Activated CD4-positive, alpha-beta T cell treated with anti-CD3 and anti-CD28 coated beads, Interleukin-2, amount 50 U/mL, for 4 hours (primary cell): Measurements from ENCODE around the gene ACTL9.

ENCODE experiments used
- DNase-seq, 2 experiments: peaks; one replicate each; pipeline ENCODE4 v3.0.0-alpha.2; 2020

Gene ACTL9

GRCh38 chr19:8684001-8684902 is 14.3 kb downstream of the ACTL9 start:
- no peak for DNase-seq

- DNase-seq: no peak
Measured at GRCh38 chr19:8682931-8683330, 15.7 kb downstream of the ACTL9 start.

DNA sequence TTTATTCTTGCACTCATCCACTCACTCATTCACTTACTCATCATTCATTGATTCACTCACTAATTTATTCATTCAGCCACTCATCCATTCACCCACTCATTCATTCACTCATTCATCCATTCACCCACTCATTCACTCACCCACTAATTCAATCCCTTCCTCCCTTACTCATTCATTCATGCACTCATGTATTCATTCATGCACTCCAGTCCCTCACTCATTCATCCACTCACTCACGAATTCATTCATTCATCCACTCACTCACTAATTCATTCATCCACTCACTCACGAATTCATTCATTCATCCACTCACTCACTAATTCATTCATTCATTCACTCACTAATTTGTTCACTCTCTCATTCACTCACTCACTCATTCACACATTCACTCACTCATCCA is 16.1 kb downstream of the ACTL9 start:
- no peak for DNase-seq

GRCh38 chr19:8681345-8682029 is 17.1 kb downstream of the ACTL9 start:
- DNase-seq: no peak

GRCh38 chr19:8680676-8681344 is 17.8 kb downstream of the ACTL9 start:
- no peak for DNase-seq

DNA sequence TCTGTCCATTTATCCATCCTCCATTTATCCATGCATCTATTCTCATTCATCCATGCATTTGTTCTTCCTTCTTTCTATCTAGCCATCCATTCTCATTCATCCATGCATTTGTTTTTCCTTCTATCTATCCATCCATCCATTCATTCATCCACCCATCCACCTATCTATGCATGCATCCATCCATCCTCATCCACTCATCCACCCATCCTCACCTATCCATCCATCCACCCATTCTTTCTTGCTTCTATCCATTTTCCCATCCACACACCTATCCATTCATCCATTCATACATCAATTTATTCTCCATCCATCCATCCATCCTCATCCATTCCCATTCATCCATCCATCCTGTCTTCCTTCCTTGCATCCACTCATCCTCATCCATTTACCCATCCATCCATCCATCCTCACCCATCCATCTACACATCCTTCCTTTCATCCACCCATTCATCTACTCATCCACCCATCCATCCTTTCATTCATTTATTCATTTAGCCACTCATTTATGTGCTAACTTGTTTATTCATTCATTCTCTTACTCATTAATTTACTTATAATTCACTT is 20.3 kb downstream of the ACTL9 start:
- no peak for DNase-seq

DNA sequence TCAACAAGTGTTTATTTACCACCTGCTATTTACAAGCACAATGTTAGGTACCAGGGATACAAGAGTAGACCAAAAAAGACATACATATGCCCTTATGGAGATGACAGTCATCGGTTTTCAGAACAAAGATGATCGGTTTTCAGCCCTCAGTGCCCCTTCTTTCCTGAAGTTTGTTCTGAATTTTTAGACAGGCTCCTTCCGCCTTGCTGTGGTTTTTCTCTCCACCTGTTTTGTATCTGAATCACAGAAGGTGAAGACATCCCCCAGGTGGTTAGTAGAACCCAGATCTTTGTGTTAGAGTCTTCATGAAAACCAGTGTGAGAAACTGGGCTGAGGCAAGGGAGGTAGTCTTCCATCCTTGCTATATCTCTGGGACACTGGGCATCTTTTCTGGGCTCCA is 23.5 kb downstream of the ACTL9 start:
- no peak for DNase-seq

DNA sequence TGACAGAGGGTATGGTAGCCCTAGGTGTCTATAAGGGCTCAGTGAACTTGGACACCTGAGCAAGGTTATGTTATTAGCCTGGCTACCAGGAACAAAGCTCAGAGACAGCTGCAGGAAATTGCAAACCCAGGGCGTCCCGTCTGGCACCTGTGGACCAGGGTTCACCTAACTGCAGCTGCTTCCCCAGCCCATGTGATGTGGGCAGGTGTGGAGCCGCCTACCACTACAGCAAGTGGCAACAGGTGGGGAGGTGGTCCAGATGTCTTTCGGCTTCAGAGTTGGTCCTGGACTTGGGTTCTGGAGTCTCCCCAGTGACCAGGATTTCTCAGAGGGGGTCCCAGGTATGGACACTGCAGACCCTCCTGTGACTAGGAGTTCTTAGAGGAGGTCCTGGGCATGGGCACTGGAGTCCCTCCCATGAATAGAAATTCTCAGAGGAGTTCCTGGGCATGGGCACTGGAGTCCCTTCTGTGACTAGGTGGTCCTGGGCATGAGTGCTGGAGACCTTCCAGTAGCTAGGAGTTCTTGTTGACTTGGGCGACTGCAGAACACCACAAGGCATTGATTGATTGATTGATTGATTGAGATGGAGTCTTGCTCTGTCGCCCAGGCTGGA is 25.2 kb downstream of the ACTL9 start:
- DNase-seq: no peak

GRCh38 chr19:8666814-8667405 is 31.7 kb downstream of the ACTL9 start:
- DNase-seq: no peak

DNA sequence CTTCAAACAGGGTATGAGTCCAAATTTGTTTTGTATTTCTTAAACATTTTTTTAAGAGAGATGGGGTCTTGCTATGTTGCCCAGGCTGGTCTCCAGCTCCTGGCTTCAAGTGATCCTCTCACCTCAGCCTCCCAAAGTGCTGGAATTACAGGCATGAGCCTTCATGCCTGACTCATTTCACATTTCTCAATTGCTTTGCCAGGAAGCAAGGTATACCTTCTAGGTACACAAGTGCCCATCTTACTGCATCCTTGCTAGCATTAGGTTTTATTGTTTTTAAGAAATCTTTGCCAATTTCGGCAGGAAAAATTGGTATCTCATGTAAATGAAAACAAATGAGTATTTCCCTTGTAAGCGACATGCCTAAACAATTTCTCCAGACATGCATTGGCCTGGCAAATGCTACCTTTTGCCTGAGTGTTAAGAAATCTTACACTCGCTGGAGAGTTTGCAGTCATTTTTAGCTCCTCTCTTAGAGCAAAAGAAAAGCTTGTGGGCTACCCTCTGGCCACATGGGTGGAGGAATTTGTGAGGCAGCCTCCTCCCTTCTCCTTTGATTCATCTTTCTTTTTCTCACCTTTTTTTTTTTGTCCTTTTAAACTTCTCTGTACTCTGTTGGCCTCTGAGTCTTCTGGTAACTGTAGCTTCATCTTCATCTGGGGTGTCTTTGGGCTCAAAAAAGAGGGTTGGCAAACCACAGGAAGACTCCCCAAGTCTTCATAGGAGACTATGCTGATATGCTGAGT is 33.0 kb downstream of the ACTL9 start:
- no peak for DNase-seq

DNA sequence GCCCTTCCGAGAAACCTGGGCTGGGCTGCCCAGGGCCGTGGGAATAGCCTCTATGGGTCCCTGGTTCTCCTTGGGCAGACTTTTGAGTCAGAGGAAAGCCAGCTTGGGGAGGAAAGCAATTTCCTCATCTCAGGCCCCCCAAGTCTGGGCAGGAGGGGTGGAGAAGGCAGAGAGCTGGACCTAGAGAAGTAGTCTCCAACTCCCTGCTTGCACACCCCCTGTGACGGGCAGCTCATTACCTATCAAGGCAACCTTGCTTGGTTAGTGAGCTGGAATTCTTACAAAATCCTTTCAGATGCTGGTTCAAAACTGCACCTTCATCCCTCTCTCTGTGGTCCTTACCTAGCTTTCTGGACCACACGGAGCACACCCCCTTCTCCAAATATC is 33.9 kb downstream of the ACTL9 start:
- DNase-seq: no peak

DNA sequence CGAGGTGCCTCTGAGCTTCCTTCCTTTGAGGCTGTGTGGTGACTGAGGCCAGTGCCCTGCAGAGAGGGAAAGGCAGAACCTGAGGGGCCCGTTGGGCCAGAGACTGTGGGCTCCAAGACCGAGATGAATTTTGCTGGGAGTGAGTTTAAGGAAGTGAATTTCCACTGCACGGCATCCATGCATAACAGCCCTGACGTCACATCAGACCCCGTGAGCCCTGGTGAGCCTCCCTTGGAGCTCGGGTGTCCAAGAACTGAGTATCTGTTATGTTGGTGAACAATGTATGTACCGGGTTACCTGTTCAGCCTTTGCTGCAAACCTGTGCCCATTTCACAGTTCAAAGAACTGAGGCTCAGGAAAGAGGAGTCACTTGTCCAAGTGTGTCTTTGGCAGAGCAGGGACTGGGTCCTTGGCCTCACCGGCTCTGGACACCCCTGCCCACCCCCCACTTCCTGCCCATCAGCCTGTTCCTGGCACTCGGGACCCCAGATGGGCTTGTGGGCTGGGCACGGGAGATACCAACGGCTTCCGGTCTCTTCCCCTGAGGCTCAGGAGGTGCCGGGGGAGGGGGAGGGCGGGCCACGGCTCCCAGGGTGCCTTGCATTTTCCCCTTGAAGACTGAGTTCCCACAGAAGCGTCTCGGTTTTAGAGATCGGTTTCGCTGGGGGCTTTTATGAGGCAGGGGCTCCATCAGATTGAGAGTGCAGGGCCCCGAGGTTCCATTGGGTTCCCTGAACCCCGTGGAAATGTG is 34.5 kb downstream of the ACTL9 start:
- peak in 1 of 2 experiments; percentile 12 for DNase-seq

DNA sequence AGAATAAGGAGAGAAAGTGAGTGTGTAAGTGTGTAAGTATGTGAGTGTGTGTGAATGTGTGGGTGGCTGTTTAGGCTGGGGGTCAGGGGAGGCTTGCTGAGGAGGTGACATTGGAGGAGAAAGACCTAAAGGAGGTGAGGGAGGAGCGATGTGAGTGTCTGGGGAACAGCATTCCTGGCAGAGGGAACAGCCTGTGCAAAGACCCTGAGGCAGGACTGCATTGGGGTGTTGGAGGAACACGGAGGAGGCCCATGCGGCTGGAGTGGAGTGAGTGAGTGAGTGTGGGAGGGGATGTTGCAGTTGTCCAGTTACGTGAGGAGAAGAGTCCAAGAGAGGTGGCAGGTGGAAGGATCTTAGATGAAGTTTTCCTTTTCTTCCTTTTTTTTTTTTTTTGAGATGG is 36.3 kb downstream of the ACTL9 start:
- DNase-seq: no peak

- no peak for DNase-seq
Measured at GRCh38 chr19:8659905-8660304, 38.7 kb downstream of the ACTL9 start.

GRCh38 chr19:8657869-8658268 is 40.7 kb downstream of the ACTL9 start:
- DNase-seq: no peak

GRCh38 chr19:8655340-8655709 is 43.3 kb downstream of the ACTL9 start:
- DNase-seq: peak; percentile 12 to 37

- peak; percentile 56 to 58 for DNase-seq
Measured at GRCh38 chr19:8654591-8655339, 43.8 kb downstream of the ACTL9 start.

DNA sequence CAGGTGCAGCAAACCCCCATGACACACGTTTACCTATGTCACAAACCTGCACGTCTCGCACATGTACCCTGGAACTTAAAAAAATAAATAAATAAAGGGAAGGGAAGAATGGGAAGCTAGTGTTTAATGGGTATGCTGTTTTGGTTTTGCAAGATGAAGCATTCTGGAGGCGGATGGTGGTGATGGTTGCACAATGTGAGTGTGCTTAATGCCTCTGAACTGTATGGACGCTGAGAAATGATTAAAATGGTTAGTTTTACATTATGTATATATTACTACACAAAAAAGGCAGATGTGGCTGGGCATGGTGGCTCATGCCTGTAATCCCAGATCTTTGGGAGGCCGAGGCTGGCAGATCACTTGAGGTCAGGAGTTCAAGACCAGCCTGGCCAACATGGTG is 50.4 kb downstream of the ACTL9 start:
- DNase-seq: no peak
